ENCODE measurements around the gene IFNG. TPM values are rescaled to one million over a fixed set of nuclear protein-coding genes. Genes with fewer than 3 reads are reported as not detected.

The IFNG gene
- total RNA-seq (2022; extraction: Qiagen RNA extraction; ENCODE audit: low read depth): not detected in 5 replicates

GRCh38 chr12:68159681-68160304 is at the start of gene IFNG:
Gene IFNG, minus strand, starts transcription at chr12:68159740. Its CDS starts 125 bp downstream, at chr12:68159615.

Other genes starting within 250 kb of the IFNG start
- gene IFNG-AS1, start 170.3 kb downstream of the IFNG start, total RNA-seq (2022; extraction: Qiagen RNA extraction; ENCODE audit: low read depth): not detected in 5 replicates
- gene IL26, start 66.1 kb upstream of the IFNG start, total RNA-seq (2022; extraction: Qiagen RNA extraction; ENCODE audit: low read depth): not detected in 5 replicates
- not detected in 5 replicates for gene IL22, start 93.9 kb upstream of the IFNG start, total RNA-seq (2022; extraction: Qiagen RNA extraction; ENCODE audit: low read depth)
- 6.1 to 9.3 TPM (median 6.5 TPM) in 5 replicates for gene MDM1, start 172.6 kb upstream of the IFNG start, total RNA-seq (2022; extraction: Qiagen RNA extraction; ENCODE audit: low read depth)